HG03139 (cell line): ENCODE measurements around the gene COX7A1.
A peak's percentile ranks its signal among the peaks of the same experiment; 100 is the strongest.
"Not testable (repeated sequence)": the region's sequence is repeated elsewhere in the genome, so short reads cannot be mapped to it uniquely, and the experiment has no call there.

ENCODE experiments used
- ATAC-seq: cut with Tn5 transposase; IDR thresholded peaks from one replicate; pipeline ENCODE4 v1.9.1; 2021; ENCODE audit not compliant: unreplicated experiment

The COX7A1 gene

DNA sequence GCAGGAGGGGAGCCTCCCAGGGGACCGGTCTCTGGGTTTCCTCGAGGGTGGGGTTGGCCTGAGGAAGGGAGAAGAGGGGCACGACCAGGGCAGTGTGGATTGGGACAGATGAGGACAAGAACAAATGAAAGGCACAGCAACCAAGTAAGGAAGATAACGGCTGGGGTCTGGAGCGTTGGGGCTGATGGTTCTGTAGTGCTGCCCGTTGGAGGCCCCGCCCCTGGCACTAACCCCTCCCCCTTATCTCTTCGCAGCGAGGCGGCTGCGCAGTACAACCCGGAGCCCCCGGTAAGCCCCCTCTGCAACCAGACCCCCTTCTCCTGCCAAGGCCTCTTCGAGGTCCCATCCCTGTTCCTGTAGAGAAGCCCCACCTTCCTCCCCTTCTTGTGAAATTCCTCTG is 10.2 kb downstream of the COX7A1 start:
- ATAC-seq = no peak

DNA sequence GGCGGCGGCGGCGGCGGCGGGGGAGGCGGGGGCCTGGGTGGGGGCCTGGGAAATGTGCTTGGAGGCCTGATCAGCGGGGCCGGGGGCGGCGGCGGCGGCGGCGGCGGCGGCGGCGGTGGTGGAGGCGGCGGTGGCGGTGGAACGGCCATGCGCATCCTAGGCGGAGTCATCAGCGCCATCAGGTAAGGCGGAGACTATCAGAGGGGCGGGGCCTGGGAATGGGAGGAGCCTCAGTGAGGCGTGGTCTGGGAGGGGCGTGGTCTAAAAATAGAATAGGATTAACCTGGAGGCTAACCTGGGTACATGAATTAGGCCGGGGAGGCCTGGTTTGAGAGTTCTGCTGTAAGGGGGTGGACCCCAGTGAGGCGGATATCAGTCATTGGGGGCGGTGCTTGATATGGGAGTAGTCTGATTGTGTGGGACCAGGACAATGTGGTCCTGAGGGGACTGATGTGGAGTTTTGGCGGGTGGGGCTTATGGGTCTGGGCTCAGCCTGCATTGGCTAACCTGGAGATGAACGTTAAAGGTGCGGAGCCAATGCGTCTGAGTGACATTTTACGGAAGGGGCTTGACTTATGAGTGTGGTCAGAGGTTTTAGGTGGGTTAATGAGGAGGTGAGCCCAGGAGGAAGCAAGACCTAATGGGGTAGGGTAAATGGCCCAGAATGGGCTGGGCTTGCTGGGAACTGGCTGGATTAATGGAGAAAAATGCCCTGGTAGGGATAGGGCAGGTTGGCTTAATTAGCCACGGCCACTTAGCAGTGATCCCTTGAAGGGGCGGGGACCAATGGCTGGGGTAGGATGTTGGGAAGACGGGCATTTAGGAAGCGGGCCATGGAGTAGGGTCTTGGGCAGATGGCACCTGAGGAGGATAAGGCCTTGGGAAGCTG is 11.0 kb downstream of the COX7A1 start:
- ATAC-seq = peak; percentile 45

DNA sequence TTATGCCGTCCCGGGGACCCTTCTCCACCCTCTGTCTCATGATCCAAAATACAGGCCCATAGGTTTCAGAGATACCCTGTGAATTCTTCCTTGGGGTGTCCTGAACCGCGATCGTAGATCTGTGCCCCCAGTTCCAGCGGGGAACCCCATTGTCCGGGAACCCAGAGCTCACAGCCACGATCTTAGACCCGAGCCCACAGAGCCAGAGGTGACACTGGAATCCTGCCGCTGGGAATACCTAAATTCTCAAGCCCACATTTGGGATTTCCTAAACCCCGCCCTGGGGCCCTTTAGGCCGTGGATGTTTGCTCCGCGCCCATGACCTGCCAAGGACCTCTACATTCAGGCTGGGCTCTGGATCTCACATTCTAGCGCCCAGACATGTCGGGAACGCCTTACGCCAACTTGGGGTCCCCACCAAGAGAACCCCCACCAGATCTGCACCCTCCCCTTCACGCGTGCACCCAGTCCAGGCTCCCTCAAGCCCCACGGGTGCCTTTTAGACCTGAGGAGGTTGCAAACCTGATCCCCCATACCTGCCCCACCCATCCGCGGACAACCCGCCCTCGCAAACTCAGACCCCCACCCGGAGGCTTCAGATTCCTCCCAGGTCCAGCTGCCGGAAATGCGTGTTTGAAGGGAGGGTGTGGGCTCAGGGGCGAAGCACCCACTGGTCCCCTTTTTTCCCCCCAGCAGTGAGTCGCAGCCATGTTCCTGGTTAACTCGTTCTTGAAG is 11.8 kb downstream of the COX7A1 start:
- ATAC-seq = no peak

DNA sequence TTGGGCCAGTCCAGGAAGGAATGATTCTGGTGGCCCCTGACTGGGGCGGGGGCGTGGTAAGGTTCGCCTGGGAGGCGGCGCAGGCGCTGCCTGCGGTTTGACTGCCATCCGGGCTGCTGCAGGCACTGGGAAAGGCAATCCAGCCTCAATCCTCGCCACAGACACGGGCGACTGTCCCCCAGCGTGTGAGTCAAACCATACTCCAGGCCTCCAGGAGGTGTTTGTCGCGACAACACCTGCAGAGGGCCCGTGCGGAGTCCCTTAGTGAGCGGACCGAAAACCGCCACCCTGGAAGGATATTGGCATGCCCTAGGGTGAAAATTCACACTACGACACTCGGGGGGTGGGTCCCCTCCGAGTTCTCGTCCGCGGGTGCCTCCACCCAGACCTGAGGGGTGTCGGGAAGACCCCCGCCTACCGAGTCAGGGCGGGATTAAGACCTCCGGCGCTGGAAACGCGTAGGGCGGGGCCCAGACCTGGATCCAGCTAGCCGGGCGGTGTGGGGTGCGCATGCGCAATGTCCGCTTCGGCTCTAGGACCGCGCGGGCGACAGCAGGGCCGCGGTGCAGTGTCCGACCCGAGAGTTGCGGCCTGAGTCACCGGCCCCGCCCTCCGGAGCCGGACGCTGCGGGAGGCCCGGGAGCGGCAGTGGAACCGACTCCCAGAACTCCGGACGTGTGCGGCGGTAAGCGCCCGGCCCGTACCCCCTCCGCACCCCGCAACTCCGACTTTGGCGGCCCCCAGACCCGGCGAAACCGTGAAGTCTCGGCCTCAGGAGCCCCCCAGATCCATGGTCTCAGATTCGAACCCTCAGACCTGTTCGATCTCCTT is 12.6 kb downstream of the COX7A1 start, which contains the start of gene CAPNS1:
Gene CAPNS1, plus strand, starts transcription at position 594 of the 831 bp plus-strand sequence. CDS start 946 bp downstream, outside the sequence.
- ATAC-seq = peak; percentile 80

DNA sequence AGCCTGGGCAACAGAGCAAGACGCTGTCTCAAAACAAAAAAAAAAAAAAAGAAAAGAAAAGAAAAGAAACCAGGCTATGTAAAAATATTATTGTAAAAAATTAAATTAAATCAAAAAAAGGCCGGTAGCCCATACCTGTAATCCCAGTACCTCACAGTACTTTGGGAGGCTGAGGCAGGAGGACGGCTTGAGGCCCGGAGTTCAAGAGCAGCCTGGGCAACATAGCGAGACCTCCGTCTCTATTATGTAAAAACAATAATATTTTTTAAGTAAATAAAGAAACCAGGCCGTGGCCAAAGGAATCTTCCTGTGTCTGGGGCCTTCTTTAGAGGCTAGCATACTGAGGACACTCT is 13.2 kb downstream of the COX7A1 start:
- ATAC-seq = no peak

DNA sequence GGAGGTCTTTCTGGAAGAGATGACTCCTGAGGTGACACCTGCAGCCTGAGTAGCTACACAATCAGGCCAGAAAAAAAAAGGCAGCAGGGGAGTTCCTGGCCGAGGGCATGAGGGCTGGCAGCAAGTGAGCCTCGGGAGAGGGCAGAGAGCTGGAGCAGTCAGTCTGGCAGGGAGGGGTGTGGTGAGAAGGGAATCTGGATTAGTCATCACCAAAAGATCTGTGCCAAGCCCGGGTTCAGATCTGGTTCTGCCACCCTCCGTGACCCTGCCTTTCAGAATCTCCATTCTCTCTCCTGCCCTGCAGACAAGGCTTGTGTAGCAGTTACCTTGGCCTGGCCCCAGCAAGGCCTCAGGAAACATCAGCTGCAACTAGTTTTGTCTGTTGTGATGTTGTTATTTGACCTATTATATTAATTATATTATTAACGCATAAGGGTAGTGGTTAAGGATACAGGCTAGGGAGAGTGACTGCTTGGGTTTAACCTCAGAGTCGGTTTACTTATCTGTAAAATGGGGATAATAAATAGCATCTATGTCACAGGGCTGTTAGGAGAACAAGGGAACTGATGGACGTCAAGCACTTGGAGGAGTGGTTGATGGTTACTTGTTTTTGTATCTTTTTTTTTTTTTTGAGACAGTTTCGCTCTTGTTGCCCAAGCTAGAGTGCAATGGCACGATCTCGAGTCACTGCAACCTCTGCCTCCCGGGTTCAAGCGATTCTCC is 15.1 kb downstream of the COX7A1 start:
- ATAC-seq = no peak

DNA sequence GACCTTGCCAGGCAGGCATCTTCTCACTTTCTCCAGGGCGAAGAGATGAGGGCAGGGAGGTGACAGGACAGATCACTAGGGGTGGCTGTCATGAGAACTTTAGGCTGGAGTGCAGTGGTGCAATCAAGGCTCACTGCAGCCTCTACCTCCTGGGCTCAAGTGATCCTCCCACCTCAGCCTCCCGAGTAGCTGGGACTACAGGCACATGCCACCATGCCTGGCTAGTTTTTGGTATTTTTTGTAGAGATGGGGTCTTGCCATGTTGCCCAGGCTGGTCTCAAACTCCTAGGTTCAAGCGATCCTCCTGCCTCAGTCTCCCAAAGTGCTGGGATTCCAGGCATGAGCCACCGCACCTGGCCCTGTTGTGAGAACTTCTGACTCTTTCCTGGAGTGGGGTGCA is 17.4 kb downstream of the COX7A1 start:
- ATAC-seq = not testable (repeated sequence)

DNA sequence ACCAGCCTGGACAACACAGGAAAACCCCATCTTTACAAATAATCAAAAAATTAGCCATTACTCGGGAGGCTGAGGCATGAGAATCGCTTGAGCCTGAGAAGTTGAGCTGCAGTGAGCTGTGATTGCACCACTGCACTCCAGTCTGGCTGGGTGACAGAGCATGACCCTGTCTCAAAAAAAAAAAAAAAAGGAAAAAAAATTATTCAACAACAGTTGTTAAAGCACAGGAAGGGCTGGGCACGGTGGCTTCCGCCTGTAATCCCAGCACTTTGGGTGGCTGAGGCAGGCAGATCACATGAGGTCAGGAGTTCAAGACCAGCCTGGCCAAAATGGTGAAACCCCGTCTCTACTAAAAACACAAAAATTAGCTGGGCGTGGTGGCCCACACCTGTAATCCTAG is 21.0 kb downstream of the COX7A1 start:
- ATAC-seq = not testable (repeated sequence)

DNA sequence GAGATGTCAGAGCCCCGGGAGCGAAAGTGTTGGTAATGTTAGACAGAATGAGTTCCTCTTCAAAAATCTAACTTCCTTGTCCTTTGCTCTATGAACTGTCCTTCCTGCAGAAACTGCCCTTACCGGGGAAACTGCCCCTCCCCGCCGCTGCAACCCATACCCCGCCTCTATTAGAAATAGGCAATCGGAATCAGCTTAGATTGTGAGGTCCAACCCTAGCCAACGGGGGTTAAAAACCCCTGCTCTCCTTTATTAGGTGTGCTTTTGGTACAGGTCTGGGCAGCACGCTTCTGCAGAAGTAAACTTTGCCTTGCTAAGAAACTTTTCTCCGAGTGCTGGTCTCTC is 23.9 kb downstream of the COX7A1 start:
- ATAC-seq = no peak

DNA sequence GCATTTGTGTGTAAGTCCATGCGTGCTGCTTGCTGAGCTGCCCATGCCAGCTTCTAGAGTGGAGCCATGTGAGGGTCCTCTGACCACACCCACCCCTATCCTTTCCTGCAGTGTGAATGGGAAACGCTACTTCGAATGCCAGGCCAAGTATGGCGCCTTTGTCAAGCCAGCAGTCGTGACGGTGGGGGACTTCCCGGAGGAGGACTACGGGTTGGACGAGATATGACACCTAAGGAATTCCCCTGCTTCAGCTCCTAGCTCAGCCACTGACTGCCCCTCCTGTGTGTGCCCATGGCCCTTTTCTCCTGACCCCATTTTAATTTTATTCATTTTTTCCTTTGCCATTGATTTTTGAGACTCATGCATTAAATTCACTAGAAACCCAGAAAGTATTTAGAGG is 26.7 kb downstream of the COX7A1 start:
- ATAC-seq = no peak

DNA sequence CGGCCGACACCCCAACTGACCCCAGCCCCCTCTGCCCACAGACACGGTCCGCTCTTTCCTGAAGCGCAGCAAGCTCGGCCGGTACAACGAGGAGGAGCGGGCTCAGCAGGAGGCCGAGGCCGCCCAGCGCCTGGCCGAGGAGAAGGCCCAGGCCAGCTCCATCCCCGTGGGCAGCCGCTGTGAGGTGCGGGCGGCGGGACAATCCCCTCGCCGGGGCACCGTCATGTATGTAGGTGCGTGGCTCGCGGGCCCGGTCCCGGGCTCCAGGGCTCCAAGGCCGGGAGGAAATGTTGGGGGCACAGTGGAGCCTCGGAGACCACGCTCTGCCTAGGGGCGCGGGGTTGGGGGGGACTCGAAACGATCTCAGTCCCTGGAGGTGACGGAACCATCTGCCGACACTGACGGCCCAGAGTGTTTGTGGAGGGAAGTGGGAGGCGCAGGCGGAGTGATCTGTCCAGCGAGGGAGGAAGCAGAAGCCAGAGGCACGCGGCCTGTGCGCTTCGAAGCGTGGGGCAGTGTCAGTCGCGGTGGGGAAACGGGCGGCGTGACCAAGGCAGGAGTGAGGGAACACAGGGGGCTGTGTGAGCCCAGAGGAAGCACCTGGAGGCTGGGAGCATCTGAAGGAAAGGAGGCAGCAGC is 30.6 kb downstream of the COX7A1 start:
- no peak for ATAC-seq

DNA sequence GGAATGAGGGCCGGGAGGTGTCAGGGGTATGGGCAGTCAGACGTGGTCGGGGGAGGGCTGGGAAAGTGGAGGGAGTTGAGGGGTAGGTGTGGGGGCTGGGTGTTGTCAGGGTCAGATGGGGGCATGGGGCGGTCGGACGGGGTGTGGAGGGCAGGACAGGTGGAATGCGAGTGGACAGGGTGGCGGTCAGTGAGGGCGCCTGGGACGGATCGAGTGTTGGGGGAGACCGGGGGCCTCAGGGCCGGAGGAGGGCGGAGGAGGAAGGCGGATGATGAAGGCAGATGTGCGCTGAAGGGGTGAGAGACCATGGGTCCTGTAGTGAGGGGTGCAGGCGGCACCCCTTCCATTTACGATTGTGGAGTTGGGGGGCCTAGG is 31.3 kb downstream of the COX7A1 start:
- ATAC-seq = no peak

DNA sequence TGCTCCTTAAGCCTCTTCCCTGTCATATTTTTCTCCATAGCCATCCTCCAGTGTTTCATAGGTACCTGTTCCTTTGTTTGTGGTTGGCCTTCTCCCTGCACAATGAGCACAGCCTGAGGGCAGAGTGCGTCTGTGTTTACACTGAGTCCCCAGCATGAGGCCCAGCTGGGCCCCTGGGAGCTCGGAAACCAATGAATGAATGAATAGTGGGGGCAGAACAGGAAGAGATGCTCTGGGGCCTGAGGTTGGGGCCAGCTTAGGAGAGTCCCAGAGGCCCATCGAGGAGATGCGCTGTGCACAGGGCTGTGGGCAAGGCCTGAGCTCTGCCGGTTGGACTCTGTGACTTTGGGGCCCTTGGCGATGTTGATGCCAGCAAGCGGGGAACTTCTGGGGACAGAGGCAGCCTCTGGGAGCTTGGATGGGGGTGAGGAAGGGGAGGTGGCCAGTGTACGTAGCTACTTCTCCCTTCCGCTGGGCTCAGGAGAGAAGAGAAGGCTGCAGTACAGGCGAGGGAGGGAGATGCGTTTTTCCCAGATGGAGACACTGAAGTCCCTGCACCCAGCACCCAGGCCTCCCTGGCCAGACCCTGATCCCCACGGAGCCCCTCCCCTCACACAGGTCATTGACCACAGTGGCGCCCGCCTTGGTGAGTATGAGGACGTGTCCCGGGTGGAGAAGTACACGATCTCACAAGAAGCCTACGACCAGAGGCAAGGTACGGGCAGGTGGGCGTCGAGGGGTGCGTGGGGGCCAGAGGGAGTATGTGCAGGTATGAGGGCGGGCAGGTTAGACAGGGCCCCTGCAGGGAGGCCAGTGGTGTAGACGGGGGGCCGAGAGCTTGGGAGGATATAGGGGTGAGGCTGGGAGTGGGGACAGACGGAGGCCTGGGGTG is 31.9 kb downstream of the COX7A1 start:
- no peak for ATAC-seq

DNA sequence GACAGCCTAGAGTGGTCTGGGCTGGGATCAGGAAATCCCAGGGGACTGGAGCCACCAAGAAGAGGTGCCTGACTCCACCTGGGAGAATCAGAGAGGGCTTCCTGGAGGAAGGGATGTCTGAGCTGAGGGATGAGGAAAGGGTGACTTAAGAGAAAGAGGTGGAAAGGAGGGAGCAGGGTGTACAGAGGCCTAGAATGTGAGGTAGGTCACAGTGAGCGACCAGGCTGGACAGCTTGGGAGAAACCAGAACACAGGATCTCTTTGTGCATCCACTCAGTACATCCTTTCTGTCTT is 36.0 kb downstream of the COX7A1 start:
- no peak for ATAC-seq

DNA sequence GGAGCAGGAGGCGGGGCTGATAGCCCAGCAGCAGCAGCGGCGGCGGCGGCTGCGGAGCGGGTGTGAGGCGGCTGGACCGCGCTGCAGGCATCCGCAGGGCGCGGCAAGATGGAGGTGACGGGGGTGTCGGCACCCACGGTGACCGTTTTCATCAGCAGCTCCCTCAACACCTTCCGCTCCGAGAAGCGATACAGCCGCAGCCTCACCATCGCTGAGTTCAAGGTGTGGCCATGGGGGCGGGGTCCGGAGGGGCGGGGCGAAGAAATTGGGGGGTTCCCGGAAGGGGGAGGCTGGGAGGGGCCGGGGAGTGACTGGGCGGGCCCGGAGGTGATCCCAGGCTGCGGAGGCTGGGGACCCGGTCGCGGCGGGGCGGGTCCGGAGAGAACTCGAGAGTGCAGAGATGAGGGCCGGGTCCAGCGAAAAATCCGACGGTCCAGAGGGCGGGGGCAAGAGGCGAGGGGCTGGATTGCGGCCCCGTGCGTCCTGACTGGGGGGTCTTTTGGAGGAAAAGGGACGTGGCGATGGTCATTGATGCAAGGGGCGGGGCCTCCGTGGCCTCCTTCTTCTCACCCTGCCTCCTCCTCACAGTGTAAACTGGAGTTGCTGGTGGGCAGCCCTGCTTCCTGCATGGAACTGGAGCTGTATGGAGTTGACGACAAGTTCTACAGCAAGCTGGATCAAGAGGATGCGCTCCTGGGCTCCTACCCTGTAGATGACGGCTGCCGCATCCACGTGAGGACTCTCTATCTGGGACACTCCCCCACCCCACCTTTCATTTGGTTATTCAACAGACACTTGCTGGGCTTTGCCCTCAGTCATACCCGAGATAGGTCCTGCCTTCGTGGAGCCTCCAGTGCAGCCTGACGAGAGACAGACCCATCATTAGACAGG is 36.5 kb downstream of the COX7A1 start, which contains the start of gene TBCB:
Gene TBCB, plus strand, starts transcription at position 16 of the 891 bp plus-strand sequence. Its CDS starts 93 bp downstream, at position 109.
- ATAC-seq = no peak

DNA sequence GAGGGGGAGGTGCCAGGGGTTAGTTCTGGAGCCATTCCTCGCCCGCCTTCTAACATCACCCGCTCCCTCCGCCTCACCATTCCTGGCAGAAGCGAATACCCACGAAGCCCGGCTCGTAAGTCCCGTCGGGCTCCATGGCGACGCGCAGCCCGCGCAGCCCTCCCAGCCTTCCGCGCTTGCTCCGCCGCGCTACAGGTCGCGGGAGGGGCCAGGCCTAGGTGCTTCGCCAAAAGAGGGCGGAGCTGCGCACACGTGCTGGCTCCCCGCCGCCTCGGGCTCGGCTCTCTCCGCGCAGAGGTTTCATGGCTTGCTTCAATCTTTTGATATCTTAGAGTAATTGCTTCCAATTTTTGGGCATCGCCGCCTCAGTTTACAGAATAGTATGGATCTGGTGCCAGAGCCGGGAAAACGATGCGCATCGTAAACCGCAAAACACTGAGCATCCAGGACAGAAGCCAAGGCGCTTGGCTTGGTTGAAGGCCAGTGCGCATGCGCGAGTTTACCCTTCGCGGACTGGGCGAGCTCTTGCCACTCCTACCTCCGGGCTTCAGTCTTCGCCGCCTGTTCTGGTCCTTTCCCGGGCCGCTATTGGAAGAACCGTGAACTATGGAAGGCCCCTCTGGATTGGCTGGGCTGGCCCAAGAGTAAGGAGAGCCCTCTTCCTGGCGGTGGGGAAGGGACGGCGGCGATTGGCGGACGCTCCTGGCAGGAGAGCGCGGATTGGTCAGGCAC is 37.4 kb downstream of the COX7A1 start, which contains the start of gene POLR2I:
Gene POLR2I, minus strand, starts transcription at position 155 of the 732 bp plus-strand sequence. Its CDS starts 19 bp downstream, at position 136.
- ATAC-seq = peak; percentile 76

DNA sequence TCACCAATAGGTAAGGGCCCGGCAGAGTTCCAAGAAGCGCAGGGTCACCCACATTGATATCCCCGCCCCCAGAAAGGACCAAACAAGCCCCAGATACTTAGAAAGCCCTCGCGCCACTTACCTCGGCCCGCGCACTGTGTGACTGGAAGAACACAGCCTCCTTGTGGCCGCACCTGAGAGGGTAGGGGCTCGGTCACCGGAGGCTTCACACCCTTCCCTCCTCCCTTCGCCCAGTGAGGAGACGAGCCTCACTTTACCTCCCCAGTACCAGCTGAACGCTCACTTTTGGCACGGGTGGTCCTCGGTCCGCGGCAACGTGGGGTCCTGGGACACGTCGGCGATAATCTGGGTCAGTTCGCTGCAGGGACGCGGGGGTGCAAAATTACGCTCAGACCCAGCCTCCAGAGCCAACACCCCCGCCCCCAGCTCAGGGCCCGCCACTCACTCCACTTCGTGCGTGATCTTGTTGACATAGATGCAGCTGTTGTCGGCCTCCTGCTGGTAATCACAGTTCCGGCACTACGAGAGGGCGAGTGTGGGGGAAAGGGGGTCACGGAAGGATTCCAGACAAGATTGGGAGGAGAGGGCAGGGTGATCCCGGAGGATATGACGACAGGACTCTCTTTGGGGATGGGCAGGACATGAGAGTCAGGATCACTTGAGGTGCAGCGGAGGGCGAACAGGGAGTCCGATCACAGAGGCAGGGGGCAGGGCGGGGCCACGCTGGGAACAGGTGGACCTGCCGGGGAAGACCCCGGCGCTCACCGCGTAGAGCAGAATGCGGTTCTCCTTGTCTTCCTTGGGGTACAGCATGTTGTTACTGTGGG is 38.1 kb downstream of the COX7A1 start:
- ATAC-seq = no peak
